HG02852 (cell line): ENCODE measurements around the gene SYNPR.
A peak's percentile ranks its signal among the peaks of the same experiment; 100 is the strongest.

Experiments
- ATAC-seq: cut with Tn5 transposase; IDR thresholded peaks from one replicate; pipeline ENCODE4 v1.9.1; 2021; ENCODE audit warnings: mild to moderate bottlenecking, moderate library complexity; ENCODE audit not compliant: unreplicated experiment

SYNPR gene

GRCh38 chr3:63462732-63463131 is 184.6 kb downstream of the SYNPR start:
- ATAC-seq = no peak

DNA sequence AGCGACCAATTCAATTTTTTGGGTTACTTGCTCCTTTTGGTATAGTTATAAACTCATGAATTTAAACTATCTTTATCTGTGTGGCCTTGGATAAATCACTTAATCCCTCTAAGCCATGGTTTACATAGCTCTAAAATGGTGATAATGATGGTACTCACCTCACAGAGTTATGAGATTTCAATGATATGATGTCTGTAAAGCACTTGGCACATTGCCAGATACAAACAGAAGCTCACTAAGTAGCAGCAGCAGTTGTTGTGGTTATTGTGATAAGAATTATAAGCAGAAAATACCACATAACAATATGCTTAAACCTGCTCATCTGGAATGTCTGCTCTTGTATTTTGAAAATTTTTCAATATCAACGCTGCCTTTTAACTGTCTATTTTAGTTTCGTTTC is 189.3 kb downstream of the SYNPR start:
- ATAC-seq = no peak

DNA sequence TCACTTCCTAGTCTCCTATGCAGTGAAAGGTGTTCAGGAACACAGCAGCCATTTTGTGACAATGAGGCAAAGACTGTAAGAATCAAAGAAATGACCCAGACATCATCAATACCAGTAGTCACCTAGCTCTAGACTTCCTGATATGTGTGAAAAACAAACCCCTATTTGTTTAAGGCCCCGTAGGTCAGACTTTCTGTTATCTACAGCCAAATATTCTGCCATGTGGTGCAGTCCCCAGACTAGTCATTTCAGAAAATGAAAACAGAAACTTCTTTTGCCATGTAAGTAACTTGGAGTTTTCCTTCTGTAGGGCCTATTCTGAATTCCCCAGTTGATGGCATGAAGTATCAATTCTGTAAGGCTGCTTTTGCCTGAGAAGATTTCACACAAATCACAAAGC is 192.6 kb downstream of the SYNPR start:
- ATAC-seq = peak; percentile 79

DNA sequence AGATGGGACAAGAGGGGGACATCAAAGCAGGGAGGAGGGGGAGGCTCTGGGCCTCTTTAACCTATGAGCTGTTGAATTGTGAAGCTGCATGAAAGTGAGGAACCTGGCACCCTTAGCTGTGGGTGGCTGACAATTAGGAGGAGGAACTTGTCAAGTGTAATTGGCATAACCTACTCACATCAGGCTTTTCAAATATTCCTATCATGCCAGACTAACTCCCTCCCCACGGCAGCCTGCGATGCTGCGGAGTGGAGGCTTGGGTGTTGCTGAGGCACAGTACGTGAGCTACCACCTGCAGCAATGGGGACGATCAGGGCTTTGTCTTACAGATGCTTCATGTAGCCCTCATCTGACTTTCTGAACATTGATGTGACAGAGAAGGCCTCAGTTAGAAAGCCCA is 193.7 kb downstream of the SYNPR start:
- no peak for ATAC-seq

GRCh38 chr3:63473641-63474166 is 195.6 kb downstream of the SYNPR start:
- ATAC-seq = no peak

GRCh38 chr3:63474828-63475518 is 196.9 kb downstream of the SYNPR start:
- ATAC-seq = no peak

DNA sequence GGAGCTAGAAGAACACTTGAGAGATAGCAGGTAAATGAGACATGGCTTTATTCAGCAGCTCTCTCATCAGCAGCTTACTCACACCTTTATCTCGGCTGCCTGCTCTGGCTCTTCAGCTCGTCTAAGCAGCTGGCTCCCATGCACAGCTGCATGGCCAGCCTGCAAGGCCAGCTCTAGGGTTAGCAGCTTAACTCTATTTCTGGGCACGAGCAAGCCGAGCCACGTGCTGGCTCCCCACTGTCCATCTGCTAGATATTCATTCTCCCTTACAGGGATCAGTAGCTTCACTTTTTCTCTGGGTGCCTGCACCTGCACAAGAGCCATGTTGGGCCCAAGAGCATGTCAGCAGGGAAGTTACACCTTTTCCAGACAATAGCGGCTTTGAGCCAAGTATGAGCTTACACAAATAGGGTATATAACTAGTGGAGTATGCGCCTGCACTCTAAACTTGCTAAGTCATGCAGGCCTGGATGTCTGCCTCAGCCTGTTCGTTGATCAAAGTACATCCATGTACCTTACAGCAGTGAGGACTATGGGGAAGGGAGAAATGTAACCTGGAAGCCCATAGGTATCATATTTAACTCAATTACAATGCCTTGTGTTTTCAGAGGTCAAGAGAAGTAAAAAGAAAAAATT is 199.5 kb downstream of the SYNPR start:
- ATAC-seq = no peak

- no peak for ATAC-seq
Measured at GRCh38 chr3:63478990-63479660, 201.0 kb downstream of the SYNPR start.

- no peak for ATAC-seq
Measured at GRCh38 chr3:63479661-63480035, 201.5 kb downstream of the SYNPR start.

- no peak for ATAC-seq
Measured at GRCh38 chr3:63481627-63482026, 203.5 kb downstream of the SYNPR start.

DNA sequence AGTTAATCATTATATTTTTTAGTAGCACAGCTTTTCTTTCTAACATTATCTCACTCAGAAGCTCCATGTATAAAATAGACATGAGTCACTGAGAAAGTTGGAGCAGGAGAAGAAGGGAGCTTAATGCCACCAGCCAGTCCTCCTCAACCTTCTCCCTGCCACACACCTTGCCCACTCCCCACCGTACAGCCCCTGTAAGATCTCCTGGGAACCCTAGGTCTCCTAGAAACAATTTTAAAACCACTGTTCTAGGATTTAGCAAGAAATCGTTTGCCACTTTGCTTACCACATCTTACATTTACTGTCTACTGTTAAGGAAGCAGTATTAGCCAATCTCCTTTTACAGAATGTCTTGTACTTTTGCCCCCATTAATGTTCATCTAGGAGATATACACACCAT is 204.2 kb downstream of the SYNPR start:
- no peak for ATAC-seq

- no peak for ATAC-seq
Measured at GRCh38 chr3:63492464-63492863, 214.4 kb downstream of the SYNPR start.

DNA sequence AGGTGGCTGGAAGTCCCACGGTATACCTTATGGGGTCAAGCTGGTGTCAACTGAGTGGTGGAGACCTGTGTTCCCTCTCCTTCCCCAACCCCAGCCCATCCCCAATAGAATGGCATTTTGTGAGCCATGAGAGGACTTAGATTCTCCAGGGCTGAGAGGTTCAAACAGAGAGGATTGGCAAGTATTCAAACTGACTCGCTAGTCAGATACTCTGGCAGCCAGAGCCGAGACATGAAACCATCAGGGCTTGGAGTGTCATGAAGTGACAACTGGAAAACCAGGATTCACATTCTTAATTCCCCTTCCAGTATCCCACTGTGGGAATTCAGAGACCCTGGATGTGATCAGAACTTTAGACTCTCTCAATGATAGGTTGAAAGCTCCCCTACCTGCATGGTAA is 215.0 kb downstream of the SYNPR start:
- ATAC-seq = no peak

GRCh38 chr3:63494646-63495045 is 216.5 kb downstream of the SYNPR start:
- ATAC-seq = no peak

DNA sequence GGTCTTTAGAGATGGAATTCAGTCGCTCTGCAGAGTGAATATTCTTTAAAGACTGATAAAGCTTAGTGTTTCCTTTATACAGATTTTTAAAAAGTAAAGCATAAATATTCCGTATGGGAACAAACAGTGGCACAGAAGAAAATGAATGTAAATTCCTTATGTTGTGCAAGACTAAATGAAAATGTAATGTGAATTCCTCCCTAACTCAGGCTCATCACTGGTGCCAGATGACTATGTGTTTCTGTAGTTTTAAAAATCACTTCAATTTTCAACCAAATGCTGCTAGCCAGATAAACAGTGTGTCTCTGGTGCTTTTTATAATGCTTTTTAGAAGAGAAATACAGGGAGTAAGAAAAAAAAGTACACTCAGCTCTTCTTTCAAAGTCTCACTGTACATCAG is 219.5 kb downstream of the SYNPR start:
- ATAC-seq = no peak

DNA sequence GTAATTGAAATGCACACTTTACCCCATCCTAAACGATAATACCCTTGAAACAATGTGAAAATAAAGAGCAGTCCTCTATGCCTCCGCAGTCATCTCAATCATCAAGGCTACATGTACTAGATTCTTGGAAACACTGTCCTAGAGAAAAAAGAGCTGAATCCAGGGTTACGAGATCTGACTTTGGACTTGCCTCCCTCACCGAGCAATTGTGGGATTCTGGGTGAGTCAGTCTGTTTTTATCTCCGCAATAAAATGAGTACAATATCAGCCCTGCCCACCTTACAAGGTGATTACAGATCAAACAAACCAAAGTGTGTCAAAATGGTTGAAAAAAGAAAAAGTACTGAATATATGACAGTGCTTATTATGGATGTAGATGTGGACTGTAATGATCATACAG is 222.1 kb downstream of the SYNPR start:
- ATAC-seq = no peak

GRCh38 chr3:63508305-63508704 is 230.2 kb downstream of the SYNPR start:
- ATAC-seq = no peak

- ATAC-seq = no peak
Measured at GRCh38 chr3:63508771-63509170, 230.7 kb downstream of the SYNPR start.

DNA sequence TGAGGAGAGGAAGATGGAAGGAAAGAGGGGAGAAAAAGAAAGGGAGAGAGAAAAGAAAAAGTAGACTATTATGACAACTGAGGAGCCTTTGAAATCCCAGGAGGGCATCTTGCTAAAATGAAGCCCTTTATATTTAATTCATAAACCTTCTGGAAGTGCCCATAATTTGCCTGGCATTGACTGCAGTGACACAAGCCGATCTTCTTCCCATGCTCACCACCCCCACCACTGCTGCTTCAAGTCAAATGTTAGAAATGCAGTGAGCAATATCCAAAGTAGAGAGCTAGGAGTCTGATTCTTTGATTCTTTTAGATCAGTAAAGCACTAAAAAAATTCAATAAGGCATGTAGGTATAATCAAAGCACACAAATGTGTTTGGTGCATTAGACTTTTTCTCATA is 235.7 kb downstream of the SYNPR start:
- no peak for ATAC-seq

DNA sequence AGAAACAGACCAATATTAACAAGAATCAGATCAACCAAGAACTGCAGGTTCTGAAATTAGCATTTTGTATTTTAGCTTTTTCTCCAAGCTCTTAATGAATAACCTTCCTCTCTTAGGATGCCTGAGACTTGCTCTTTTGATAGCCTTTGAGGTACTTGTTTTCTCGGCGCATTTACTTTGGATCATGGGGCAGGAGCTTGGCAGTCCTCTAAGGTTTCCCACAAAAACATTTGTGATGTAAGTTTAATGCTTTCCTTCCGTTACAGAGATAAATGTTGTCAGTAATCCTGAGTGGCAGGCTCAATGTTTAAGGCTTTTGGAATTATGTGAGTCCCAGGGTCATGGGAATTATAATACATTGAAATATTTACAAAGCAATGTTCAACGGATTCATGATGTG is 236.6 kb downstream of the SYNPR start:
- ATAC-seq = no peak

DNA sequence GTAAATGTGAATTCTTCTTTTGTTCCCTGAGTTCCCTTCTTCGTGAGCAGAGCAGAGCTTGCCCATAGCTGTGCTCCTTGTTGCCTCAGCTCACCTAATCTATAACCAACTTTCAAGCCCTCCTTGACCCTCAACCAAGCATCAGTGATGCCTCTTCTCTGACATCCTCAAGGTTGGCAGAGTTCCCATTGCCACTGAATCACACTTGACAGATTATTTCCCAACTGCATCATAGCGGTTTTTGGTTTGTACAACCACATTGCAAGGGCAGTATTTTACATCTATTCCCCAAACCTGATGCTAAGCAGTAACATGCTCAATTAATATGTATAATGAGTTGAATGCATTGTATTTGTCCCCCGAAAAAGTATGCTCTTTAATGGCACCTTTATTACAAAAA is 241.3 kb downstream of the SYNPR start:
- no peak for ATAC-seq

DNA sequence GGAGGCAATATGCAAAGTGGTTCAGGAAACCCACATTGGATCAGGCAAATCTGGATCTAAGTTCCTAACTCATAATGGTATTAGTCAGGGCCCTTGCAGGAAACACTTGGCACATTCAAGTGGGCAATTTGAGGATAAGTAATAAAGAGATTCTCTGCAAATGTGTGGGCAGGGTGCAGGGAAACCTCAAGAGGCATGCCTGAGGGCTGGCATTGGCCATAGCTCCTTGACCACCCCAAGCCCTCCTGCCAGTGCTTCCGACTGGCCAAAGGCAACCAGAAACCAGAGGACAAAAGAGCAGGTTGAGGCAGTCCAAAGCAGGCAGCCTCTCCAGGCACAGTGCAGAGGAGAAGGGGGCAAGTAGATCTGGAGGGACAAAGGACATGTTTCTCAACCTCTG is 243.5 kb downstream of the SYNPR start:
- ATAC-seq = no peak
